MM.1S (cell line): ENCODE measurements around the gene PROKR1.
"Not testable (repeated sequence)": the region's sequence is repeated elsewhere in the genome, so short reads cannot be mapped to it uniquely, and the experiment has no call there.

ENCODE experiments used
- DNase-seq: peaks from one replicate; pipeline ENCODE4 v3.0.0-alpha.2; 2015
- H2AFZ ChIP-seq: fragments of 300-600 bp; sonication (generic); 2 replicates; pipeline ENCODE4 v1.6.0; 2016; ENCODE audit warnings: antibody characterized with exemption, low read length
- H3F3A ChIP-seq: fragments of 300-600 bp; sonication (generic); 2 replicates; pipeline ENCODE4 v1.6.1; 2016; ENCODE audit warnings: mild to moderate bottlenecking, antibody characterized with exemption, low read length, moderate library complexity, mixed read lengths; ENCODE audit not compliant: insufficient read depth
- H3K27ac ChIP-seq: fragments of 300-600 bp; sonication (generic); 2 replicates; pipeline ENCODE4 v1.5.1; 2016; ENCODE audit warnings: mild to moderate bottlenecking, low read length
- H3K27me3 ChIP-seq: fragments of 300-600 bp; sonication (generic); replicated peaks from 2 replicates; pipeline ENCODE4 v1.6.0; 2016; ENCODE audit warnings: low read length; ENCODE audit not compliant: insufficient read depth
- H3K36me3 ChIP-seq: fragments of 300-600 bp; sonication (generic); replicated peaks from 2 replicates; pipeline ENCODE4 v1.6.1; 2016; ENCODE audit warnings: mild to moderate bottlenecking, low read length, mixed read lengths; ENCODE audit not compliant: insufficient read depth
- H3K4me1 ChIP-seq: fragments of 300-600 bp; sonication (generic); 2 replicates; pipeline ENCODE4 v1.6.1; 2016; ENCODE audit warnings: low read length, mixed read lengths
- H3K4me2 ChIP-seq: fragments of 300-600 bp; sonication (generic); 2 replicates; pipeline ENCODE4 v1.6.0; 2016; ENCODE audit warnings: low read depth, low read length
- H3K4me3 ChIP-seq: fragments of 300-600 bp; sonication (generic); 2 replicates; pipeline ENCODE4 v1.5.1; 2016; ENCODE audit warnings: low read length, mixed read lengths
- H3K79me2 ChIP-seq: fragments of 300-600 bp; sonication (generic); 2 replicates; pipeline ENCODE4 v1.6.1; 2016; ENCODE audit warnings: mixed run types, low read length, mixed read lengths
- H3K9ac ChIP-seq: fragments of 300-600 bp; sonication (generic); 2 replicates; pipeline ENCODE4 v1.6.1; 2016; ENCODE audit warnings: low read length, mixed read lengths
- H3K9me2 ChIP-seq: fragments of 300-600 bp; sonication (generic); replicated peaks from 2 replicates; pipeline ENCODE4 v1.6.1; 2016; ENCODE audit warnings: mild to moderate bottlenecking, low read length, mixed read lengths; ENCODE audit not compliant: insufficient read depth
- H3K9me3 ChIP-seq: fragments of 300-600 bp; sonication (generic); replicated peaks from 2 replicates; pipeline ENCODE4 v1.6.1; 2016; ENCODE audit warnings: mild to moderate bottlenecking, low read length, mixed read lengths; ENCODE audit not compliant: insufficient read depth
- H4K20me1 ChIP-seq: fragments of 300-600 bp; sonication (generic); 2 replicates; pipeline ENCODE4 v1.6.1; 2016; ENCODE audit warnings: mild to moderate bottlenecking, low read length, moderate library complexity, mixed read lengths; ENCODE audit not compliant: insufficient read depth
- CTCF ChIP-seq: fragments of 300-600 bp; sonication (generic); IDR thresholded peaks from 2 replicates; pipeline ENCODE4 v1.5.1; 2016; ENCODE audit warnings: antibody characterized with exemption, low read length, mixed read lengths
- EZH2 ChIP-seq: fragments of 300-600 bp; sonication (generic); optimal IDR thresholded peaks from 2 replicates; pipeline ENCODE3; 2017; ENCODE audit warnings: low read depth, mild to moderate bottlenecking, antibody characterized with exemption, low read length, mixed read lengths
- EZH2phosphoT487 ChIP-seq: fragments of 300-600 bp; sonication (generic); IDR thresholded peaks from 2 replicates; pipeline ENCODE4 v1.6.1; 2018; ENCODE audit warnings: antibody characterized with exemption, low read length

Gene PROKR1

GRCh38 chr2:68671961-68672360 lies 28.6 kb downstream of the PROKR1 start:
- no peaks in the 10 kb centered on the region for H3F3A ChIP-seq
- no peaks in the 10 kb centered on the region for H3K9me3 ChIP-seq
- H3K79me2 ChIP-seq, result no peaks in the 10 kb centered on the region
- no peak overlapping the region for H3K4me2 ChIP-seq
- no peak overlapping the region for H3K9ac ChIP-seq
- H3K4me1 ChIP-seq, result peaks cover 12% of the 10 kb centered on the region; the same call in 1 of the 2 replicates
- no peaks in the 10 kb centered on the region for H3K27me3 ChIP-seq
- H3K36me3 ChIP-seq, result no peaks in the 10 kb centered on the region
- H2AFZ ChIP-seq, result no peak overlapping the region
- no peaks in the 10 kb centered on the region for H4K20me1 ChIP-seq
- H3K27ac ChIP-seq, result no peak overlapping the region
- no peak for DNase-seq
- H3K4me3 ChIP-seq, result no peak overlapping the region
- H3K9me2 ChIP-seq, result no peaks in the 10 kb centered on the region
- no peak for TF ChIP-seq EZH2
- TF ChIP-seq CTCF, result no peak
- TF ChIP-seq EZH2phosphoT487, result no peak

DNA sequence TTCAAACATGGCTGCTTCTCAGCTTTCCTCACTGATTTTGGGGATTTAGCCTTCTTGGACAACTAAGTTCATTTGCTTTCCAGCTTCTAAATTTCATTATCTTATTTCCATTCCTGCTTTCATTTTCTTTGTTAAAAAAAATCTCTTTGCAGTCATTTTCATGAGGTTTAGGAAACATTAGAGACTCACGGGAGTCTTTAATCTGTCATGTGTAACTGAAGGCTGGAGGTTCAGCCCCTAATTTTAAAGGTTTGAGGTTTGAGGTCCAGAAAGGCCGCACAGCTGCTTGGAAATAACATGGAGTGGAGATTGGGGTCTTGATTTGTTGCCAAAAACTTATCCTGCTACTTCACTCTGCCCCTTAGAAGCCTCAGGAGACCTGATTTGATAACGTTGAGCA lies 30.3 kb downstream of the PROKR1 start:
- no peaks in the 10 kb centered on the region for H3K36me3 ChIP-seq
- H3K79me2 ChIP-seq, result no peaks in the 10 kb centered on the region
- no peak overlapping the region for H3K9ac ChIP-seq
- no peak overlapping the region for H3K4me3 ChIP-seq
- H3K9me3 ChIP-seq, result no peaks in the 10 kb centered on the region
- no peak for TF ChIP-seq EZH2phosphoT487
- TF ChIP-seq CTCF, result no peak
- TF ChIP-seq EZH2, result no peak
- no peaks in the 10 kb centered on the region for H3F3A ChIP-seq
- H2AFZ ChIP-seq, result no peak overlapping the region
- no peak overlapping the region for H3K27ac ChIP-seq
- H4K20me1 ChIP-seq, result no peaks in the 10 kb centered on the region
- no peak overlapping the region for H3K4me2 ChIP-seq
- H3K27me3 ChIP-seq, result no peaks in the 10 kb centered on the region
- H3K9me2 ChIP-seq, result no peaks in the 10 kb centered on the region
- peaks cover under 1% of the 10 kb centered on the region; the same call in 1 of the 2 replicates for H3K4me1 ChIP-seq
- DNase-seq, result no peak

DNA sequence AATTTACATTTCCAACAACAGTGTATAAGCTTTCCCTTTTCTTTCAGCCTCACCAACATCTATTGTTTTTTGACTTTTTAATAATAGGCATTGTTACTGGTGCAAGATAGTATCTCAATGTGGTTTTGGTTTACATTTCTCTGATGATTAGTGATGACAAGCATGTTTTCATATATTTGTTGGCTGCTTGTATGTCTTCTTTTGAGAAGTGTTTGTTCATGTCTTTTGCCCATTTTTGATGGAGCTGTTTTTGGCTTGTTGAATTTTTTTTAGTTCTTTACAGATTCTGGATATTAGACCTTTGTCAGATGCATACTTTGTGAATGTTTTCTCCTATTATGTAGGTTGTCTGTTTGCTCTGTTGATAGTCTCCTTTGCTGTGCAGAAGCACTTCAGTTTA lies 32.1 kb downstream of the PROKR1 start:
- H3K9me3 ChIP-seq, result no peaks in the 10 kb centered on the region
- TF ChIP-seq EZH2phosphoT487, result no peak
- no peak for TF ChIP-seq EZH2
- no peak for TF ChIP-seq CTCF
- H3K9ac ChIP-seq, result no peak overlapping the region
- no peaks in the 10 kb centered on the region for H3K36me3 ChIP-seq
- DNase-seq, result no peak
- H4K20me1 ChIP-seq, result no peaks in the 10 kb centered on the region
- no peak overlapping the region for H3K4me3 ChIP-seq
- no peak overlapping the region for H2AFZ ChIP-seq
- H3K27ac ChIP-seq, result no peak overlapping the region
- H3K27me3 ChIP-seq, result no peaks in the 10 kb centered on the region
- H3F3A ChIP-seq, result no peaks in the 10 kb centered on the region
- no peak overlapping the region for H3K4me2 ChIP-seq
- H3K4me1 ChIP-seq, result no peaks in the 10 kb centered on the region
- H3K9me2 ChIP-seq, result no peaks in the 10 kb centered on the region
- no peaks in the 10 kb centered on the region for H3K79me2 ChIP-seq

DNA sequence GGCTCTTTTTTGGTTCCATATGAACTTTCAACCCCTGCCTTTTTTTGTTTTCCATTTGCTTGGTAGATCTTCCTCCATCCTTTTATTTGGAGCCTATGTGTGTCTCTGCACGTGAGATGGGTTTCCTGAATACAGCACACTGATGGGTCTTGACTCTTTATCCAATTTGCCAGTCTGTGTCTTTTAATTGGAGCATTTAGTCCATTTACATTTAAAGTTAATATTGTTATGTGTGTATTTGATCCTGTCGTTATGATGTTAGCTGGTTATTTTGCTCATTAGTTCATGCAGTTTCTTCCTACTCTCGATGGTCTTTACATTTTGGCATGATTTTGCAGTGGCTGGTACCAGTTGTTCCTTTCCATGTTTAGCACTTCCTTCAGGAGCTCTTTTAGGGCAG lies 34.5 kb downstream of the PROKR1 start:
- H4K20me1 ChIP-seq, H3K36me3 ChIP-seq, H3K4me3 ChIP-seq, H3F3A ChIP-seq, DNase-seq, H3K9me2 ChIP-seq, H3K27me3 ChIP-seq, H3K4me1 ChIP-seq, H2AFZ ChIP-seq, H3K4me2 ChIP-seq, H3K79me2 ChIP-seq, H3K9ac ChIP-seq, H3K9me3 ChIP-seq, H3K27ac ChIP-seq: not testable (repeated sequence)

DNA sequence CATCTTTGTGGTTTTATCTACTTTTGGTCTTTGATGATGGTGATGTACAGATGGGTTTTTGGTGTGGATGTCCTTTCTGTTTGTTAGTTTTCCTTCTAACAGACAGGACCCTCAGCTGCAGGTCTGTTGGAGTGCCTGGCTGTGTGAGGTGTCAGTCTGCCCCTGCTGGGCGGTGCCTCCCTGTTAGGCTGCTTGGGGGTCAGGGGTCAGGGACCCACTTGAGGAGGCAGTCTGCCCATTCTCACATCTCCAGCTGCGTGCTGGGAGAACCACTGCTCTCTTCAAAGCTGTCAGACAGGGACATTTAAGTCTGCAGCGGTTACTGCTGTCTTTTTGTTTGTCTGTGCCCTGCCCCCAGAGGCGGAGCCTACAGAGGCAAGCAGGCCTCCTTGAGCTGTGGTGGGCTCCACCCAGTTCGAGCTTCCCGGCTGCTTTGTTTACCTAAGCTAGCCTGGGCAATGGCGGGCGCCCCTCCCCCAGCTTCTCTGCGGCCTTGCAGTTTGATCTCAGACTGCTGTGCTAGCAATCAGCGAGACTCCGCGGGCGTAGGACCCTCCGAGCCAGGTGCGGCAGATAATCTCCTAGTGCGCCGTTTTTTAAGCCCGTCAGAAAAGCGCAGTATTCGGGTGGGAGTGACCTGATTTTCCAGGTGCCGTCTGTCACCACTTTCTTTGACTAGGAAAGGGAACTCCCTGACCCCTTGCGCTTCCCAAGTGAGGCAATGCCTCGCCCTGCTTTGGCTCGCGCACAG lies 36.0 kb downstream of the PROKR1 start:
- not testable (repeated sequence) for H2AFZ ChIP-seq, H3K4me3 ChIP-seq, H3F3A ChIP-seq, H4K20me1 ChIP-seq, H3K9me2 ChIP-seq, H3K36me3 ChIP-seq, H3K9ac ChIP-seq, DNase-seq, H3K27ac ChIP-seq, H3K79me2 ChIP-seq, H3K9me3 ChIP-seq, H3K27me3 ChIP-seq, H3K4me2 ChIP-seq, H3K4me1 ChIP-seq

DNA sequence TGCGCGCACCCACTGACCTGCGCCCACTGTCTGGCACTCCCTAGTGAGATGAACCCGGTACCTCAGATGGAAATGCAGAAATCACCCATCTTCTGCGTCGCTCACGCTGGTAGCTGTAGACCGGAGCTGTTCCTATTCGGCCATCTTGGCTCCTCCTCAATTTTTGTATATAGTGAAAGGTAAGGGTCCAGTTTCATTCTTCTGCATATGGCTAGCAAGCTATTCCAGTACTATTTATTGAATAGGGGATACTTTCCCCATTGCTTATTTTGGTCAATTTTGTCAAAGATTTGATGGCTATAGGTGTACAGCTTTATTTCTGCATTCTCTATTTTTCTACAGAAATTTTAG lies 36.5 kb downstream of the PROKR1 start:
- not testable (repeated sequence) for H3K4me3 ChIP-seq, DNase-seq, H3K9me3 ChIP-seq, H3K79me2 ChIP-seq, H3K27me3 ChIP-seq, H3K9ac ChIP-seq, H3K4me1 ChIP-seq, H3K9me2 ChIP-seq, H3F3A ChIP-seq, H2AFZ ChIP-seq, H4K20me1 ChIP-seq, H3K27ac ChIP-seq, H3K4me2 ChIP-seq, H3K36me3 ChIP-seq
